ENCODE data around the gene MED13L.
A peak's percentile ranks its signal among the peaks of the same experiment; 100 is the strongest.
"Not testable (repeated sequence)": the region's sequence is repeated elsewhere in the genome, so short reads cannot be mapped to it uniquely, and the experiment has no call there.

Gene MED13L

GRCh38 chr12:116248433-116248832 lies 29.1 kb downstream of the MED13L start:
- no peak for DNase-seq

- DNase-seq, result no peak
Measured at GRCh38 chr12:116247377-116247776, 30.1 kb downstream of the MED13L start.

- DNase-seq, result no peak
Measured at GRCh38 chr12:116246490-116247179, 30.9 kb downstream of the MED13L start.

- no peak for DNase-seq
Measured at GRCh38 chr12:116245189-116245588, 32.3 kb downstream of the MED13L start.

- DNase-seq, result no peak
Measured at GRCh38 chr12:116244474-116245090, 32.9 kb downstream of the MED13L start.

- no peak for DNase-seq
Measured at GRCh38 chr12:116244001-116244400, 33.5 kb downstream of the MED13L start.

- DNase-seq, result no peak
Measured at GRCh38 chr12:116242740-116243139, 34.8 kb downstream of the MED13L start.

- no peak for DNase-seq
Measured at GRCh38 chr12:116241157-116241759, 36.2 kb downstream of the MED13L start.

GRCh38 chr12:116238570-116239119 lies 38.8 kb downstream of the MED13L start:
- DNase-seq, result not testable (repeated sequence)

GRCh38 chr12:116238149-116238548 lies 39.3 kb downstream of the MED13L start:
- no peak for DNase-seq

- DNase-seq, result peak in 1 of 51 donors; percentile 3
Measured at GRCh38 chr12:116236976-116237375, 40.5 kb downstream of the MED13L start.

- DNase-seq, result peak in 27 of 51 donors; percentile 2 to 71 (median 18)
Measured at GRCh38 chr12:116236148-116236731, 41.3 kb downstream of the MED13L start.

- DNase-seq, result not testable (repeated sequence)
Measured at GRCh38 chr12:116234148-116234547, 43.3 kb downstream of the MED13L start.

GRCh38 chr12:116233669-116234068 lies 43.8 kb downstream of the MED13L start:
- DNase-seq, result no peak

- no peak for DNase-seq
Measured at GRCh38 chr12:116227811-116228210, 49.7 kb downstream of the MED13L start.

- DNase-seq, result no peak
Measured at GRCh38 chr12:116226026-116226425, 51.5 kb downstream of the MED13L start.

GRCh38 chr12:116222358-116222757 lies 55.1 kb downstream of the MED13L start:
- peak in 18 of 51 donors; percentile 4 to 78 (median 21) for DNase-seq

- no peak for DNase-seq
Measured at GRCh38 chr12:116220756-116221155, 56.7 kb downstream of the MED13L start.

- no peak for DNase-seq
Measured at GRCh38 chr12:116217045-116217735, 60.3 kb downstream of the MED13L start.

- DNase-seq, result no peak
Measured at GRCh38 chr12:116216022-116216756, 61.3 kb downstream of the MED13L start.

- DNase-seq, result no peak
Measured at GRCh38 chr12:116215023-116215422, 62.5 kb downstream of the MED13L start.

All from hypothalamus (tissue), 51 donors.